IMR-90 (cell line): ENCODE data around the gene CMTM6. TPM values are rescaled to one million over a fixed set of nuclear protein-coding genes. Genes with fewer than 3 reads are reported as not detected.
A peak's percentile ranks its signal among the peaks of the same experiment; 100 is the strongest.

Experiments used
- ATAC-seq: fragments of 200-7000 bp; cut with Tn5 transposase; 2 replicates; pipeline ENCODE4 v1.9.1; 2020; ENCODE audit warnings: low read depth, mild to moderate bottlenecking, moderate library complexity
- BruUV-seq: library from RNA; stranded (reverse); fragments of 400-500 nt; replicated peaks from 2 replicates; lab custom pipeline; 2021; lab: Mats Ljungman, UMichigan
- CTCF ChIA-PET: fragments of 300-600 bp; formaldehyde crosslinking; extraction: SDS; loops from one replicate; lab custom pipeline; 2021; ENCODE audit warnings: antibody characterized with exemption; lab: Yijun Ruan, JAX
- POLR2A ChIA-PET: fragments of 300-600 bp; sonication (Branson Sonifier 250); formaldehyde crosslinking; loops from one replicate; lab custom pipeline; 2022; ENCODE audit warnings: antibody characterized with exemption; ENCODE audit not compliant: unreplicated experiment; lab: Charles Lee
- DNase-seq: peaks from one replicate; pipeline ENCODE4 v3.0.0; 2013
- H2AFZ ChIP-seq: replicated peaks from 2 replicates; pipeline ENCODE3; 2013; ENCODE audit warnings: low read length, mild to moderate bottlenecking; ENCODE audit not compliant: poor library complexity
- H2AK5ac ChIP-seq: 2 replicates; pipeline ENCODE4 v1.6.1; 2013; ENCODE audit warnings: low read depth, low read length, inconsistent platforms
- H2AK9ac ChIP-seq: replicated peaks from 2 replicates; pipeline ENCODE3; 2013; ENCODE audit warnings: mild to moderate bottlenecking, low read depth, low read length, moderate library complexity; ENCODE audit not compliant: poor library complexity
- H2BK120ac ChIP-seq: 2 replicates; pipeline ENCODE4 v1.6.1; 2013; ENCODE audit warnings: low read depth, low read length, inconsistent platforms
- H2BK15ac ChIP-seq: 3 replicates; pipeline ENCODE4 v1.6.1; 2013; ENCODE audit warnings: low read depth, low read length, inconsistent platforms
- H2BK20ac ChIP-seq: 2 replicates; pipeline ENCODE4 v1.6.1; 2013; ENCODE audit warnings: low read depth, mild to moderate bottlenecking, inconsistent platforms, low read length, moderate library complexity
- H2BK5ac ChIP-seq: 2 replicates; pipeline ENCODE4 v1.6.1; 2013; ENCODE audit warnings: mild to moderate bottlenecking, low read depth, low read length, inconsistent platforms; ENCODE audit not compliant: poor library complexity, severe bottlenecking
- H3K14ac ChIP-seq: replicated peaks from 2 replicates; pipeline ENCODE4 v1.6.1; 2013; ENCODE audit warnings: low read depth, low read length, inconsistent platforms
- H3K18ac ChIP-seq: 2 replicates; pipeline ENCODE4 v1.6.1; 2013; ENCODE audit warnings: low read depth, low read length, control low read depth
- H3K23ac ChIP-seq: 2 replicates; pipeline ENCODE4 v1.6.1; 2013; ENCODE audit warnings: low read depth, low read length, inconsistent platforms
- H3K27ac ChIP-seq: 2 replicates; pipeline ENCODE4 v1.5.1; 2013; ENCODE audit warnings: mild to moderate bottlenecking, control low read depth, low read length; ENCODE audit not compliant: insufficient read depth
- H3K27me3 ChIP-seq: 2 replicates; pipeline ENCODE4 v1.6.1; 2013; ENCODE audit warnings: low read length; ENCODE audit not compliant: control insufficient read depth, insufficient read depth
- H3K36me3 ChIP-seq: 2 replicates; pipeline ENCODE4 v1.6.1; 2013; ENCODE audit warnings: low read length, mixed read lengths; ENCODE audit not compliant: control insufficient read depth, insufficient read depth
- H3K4ac ChIP-seq: 2 replicates; pipeline ENCODE4 v1.6.1; 2013; ENCODE audit warnings: low read depth, low read length, inconsistent platforms
- H3K4me1 ChIP-seq: 2 replicates; pipeline ENCODE4 v1.6.1; 2013; ENCODE audit warnings: low read length, mixed read lengths; ENCODE audit not compliant: control insufficient read depth, insufficient read depth
- H3K4me2 ChIP-seq: 2 replicates; pipeline ENCODE4 v1.6.1; 2013; ENCODE audit warnings: low read depth, mild to moderate bottlenecking, control low read depth, low read length, moderate library complexity
- H3K4me3 ChIP-seq: 2 replicates; pipeline ENCODE4 v1.5.1; 2013; ENCODE audit warnings: low read depth, mild to moderate bottlenecking, control low read depth, low read length, moderate library complexity; ENCODE audit not compliant: insufficient read depth
- H3K56ac ChIP-seq: 2 replicates; pipeline ENCODE4 v1.6.1; 2013; ENCODE audit warnings: low read length, inconsistent platforms; ENCODE audit not compliant: insufficient read depth; ENCODE audit errors: extremely low read depth
- H3K79me1 ChIP-seq, 2 experiments: 2 replicates each; pipeline ENCODE4 v1.6.1; 2013; ENCODE audit warnings: low read length in 2 of 2, inconsistent platforms in 1 of 2, low read depth in 1 of 2
- H3K9ac ChIP-seq: 2 replicates; pipeline ENCODE4 v1.6.1; 2013; ENCODE audit warnings: low read depth, low read length, control low read depth
- H3K9me1 ChIP-seq: 2 replicates; pipeline ENCODE4 v1.6.1; 2013; ENCODE audit warnings: low read length, inconsistent platforms; ENCODE audit not compliant: insufficient read depth
- H3K9me3 ChIP-seq: 2 replicates; pipeline ENCODE4 v1.6.1; 2013; ENCODE audit warnings: low read length; ENCODE audit not compliant: control insufficient read depth, insufficient read depth
- H4K20me1 ChIP-seq: 2 replicates; pipeline ENCODE4 v1.6.1; 2013; ENCODE audit warnings: low read length, inconsistent platforms; ENCODE audit not compliant: insufficient read depth
- H4K5ac ChIP-seq: 2 replicates; pipeline ENCODE4 v1.6.1; 2013; ENCODE audit warnings: mild to moderate bottlenecking, low read depth, low read length, control low read depth
- H4K8ac ChIP-seq, 2 experiments: 2 replicates each; pipeline ENCODE4 v1.6.1; 2013; ENCODE audit warnings: low read depth in 2 of 2, low read length in 2 of 2, control low read depth in 1 of 2, inconsistent platforms in 1 of 2
- H4K91ac ChIP-seq: 2 replicates; pipeline ENCODE4 v1.6.1; 2013; ENCODE audit warnings: low read depth, low read length, inconsistent platforms; ENCODE audit not compliant: insufficient read depth
- BHLHE40 ChIP-seq: fragments of 150-350 bp; IDR thresholded peaks from 2 replicates; pipeline ENCODE4 v1.6.1; 2016; ENCODE audit warnings: mild to moderate bottlenecking, low read depth, low read length
- CEBPB ChIP-seq: IDR thresholded peaks from 2 replicates; pipeline ENCODE4 v1.6.1; 2012; ENCODE audit warnings: low read depth, low read length, improper control_type of control experiment
- CHD1 ChIP-seq: IDR thresholded peaks from 2 replicates; pipeline ENCODE4 v1.6.1; 2012; ENCODE audit warnings: low read depth, low read length, improper control_type of control experiment
- CTCF ChIP-seq: conservative IDR thresholded peaks from 2 replicates; pipeline ENCODE4 v1.5.1; 2012; ENCODE audit warnings: mild to moderate bottlenecking, low read depth, low read length, improper control_type of control experiment
- ELK1 ChIP-seq: fragments of 150-350 bp; IDR thresholded peaks from 2 replicates; pipeline ENCODE4 v1.6.1; 2016; ENCODE audit warnings: low read depth, mild to moderate bottlenecking, low read length, moderate library complexity, borderline replicate concordance
- FOS ChIP-seq: fragments of 150-350 bp; IDR thresholded peaks from 2 replicates; pipeline ENCODE4 v1.6.1; 2016; ENCODE audit warnings: low read depth, low read length
- MAFK ChIP-seq: IDR thresholded peaks from 2 replicates; pipeline ENCODE4 v1.6.1; 2012; ENCODE audit warnings: low read depth, low read length, improper control_type of control experiment
- MAZ ChIP-seq: IDR thresholded peaks from 2 replicates; pipeline ENCODE4 v1.6.1; 2012; ENCODE audit warnings: low read depth, mild to moderate bottlenecking, low read length, improper control_type of control experiment, moderate library complexity, borderline replicate concordance
- MXI1 ChIP-seq: IDR thresholded peaks from 2 replicates; pipeline ENCODE4 v1.6.1; 2012; ENCODE audit warnings: low read depth, mild to moderate bottlenecking, low read length, moderate library complexity, borderline replicate concordance
- NFE2L2 ChIP-seq: fragments of 150-350 bp; IDR thresholded peaks from 2 replicates; pipeline ENCODE4 v1.6.1; 2016; ENCODE audit warnings: low read depth, mild to moderate bottlenecking, low read length
- POLR2A ChIP-seq: IDR thresholded peaks from 2 replicates; pipeline ENCODE4 v1.6.1; 2012; ENCODE audit warnings: mild to moderate bottlenecking, low read depth, low read length
- RAD21 ChIP-seq: IDR thresholded peaks from 2 replicates; pipeline ENCODE4 v1.6.1; 2012; ENCODE audit warnings: low read length, improper control_type of control experiment
- RCOR1 ChIP-seq: IDR thresholded peaks from 2 replicates; pipeline ENCODE4 v1.6.1; 2012; ENCODE audit warnings: mild to moderate bottlenecking, low read length, improper control_type of control experiment; ENCODE audit not compliant: insufficient replicate concordance
- RFX5 ChIP-seq: IDR thresholded peaks from 2 replicates; pipeline ENCODE4 v1.8.0; 2012; ENCODE audit warnings: low read depth, mild to moderate bottlenecking, low read length, moderate library complexity
- SMC3 ChIP-seq: fragments of 150-350 bp; IDR thresholded peaks from 2 replicates; pipeline ENCODE4 v1.6.1; 2016; ENCODE audit warnings: low read depth, mild to moderate bottlenecking, antibody characterized with exemption, low read length, moderate library complexity
- USF2 ChIP-seq: fragments of 150-350 bp; IDR thresholded peaks from 2 replicates; pipeline ENCODE4 v1.6.1; 2017; ENCODE audit warnings: mild to moderate bottlenecking, antibody characterized with exemption, low read length, low read depth
- WGBS, 2 experiments: methylation state at CpG; one replicate each; pipeline versions ENCODE4 v1.1.5 to v1.1.7; 2013; ENCODE audit warnings: missing lambda C conversion rate in 2 of 2; ENCODE audit not compliant: insufficient read length in 1 of 2; ENCODE audit errors: extremely low coverage in 2 of 2; 5-methylcytosine and 5-hydroxymethylcytosine counted together
- dilution Hi-C: fragments of 300-500 bp; cut with HindIII; formaldehyde crosslinking; loops from one replicate; pipeline ENCODE4 v1.14.3; 2018; ENCODE audit warnings: low sequenced_read_pairs; ENCODE audit not compliant: unreplicated experiment
- in situ Hi-C: fragments of 300-500 bp; cut with MboI; formaldehyde crosslinking; loops from 3 replicates; pipeline ENCODE4 v1.14.3; 2019; ENCODE audit warnings: low sequenced_read_pairs, inconsistent platforms, mixed read lengths
- intact Hi-C: fragments of 100-400 bp; cut with micrococcal nuclease; formaldehyde crosslinking; loops from 2 replicates; pipeline ENCODE4 v1.10.0; 2022
- polyA plus RNA-seq, 3 experiments: library from polyadenylated mRNA; depleted of rRNA; stranded (reverse); fragments of >200 nt; gene quantifications; 2 replicates each; pipeline ENCODE4 v1.2.3, GENCODE V29; 2012; ENCODE audit warnings: low replicate concordance in 1 of 3
- total RNA-seq: library from RNA; depleted of rRNA; stranded (reverse); fragments of >200 nt; gene quantifications from 2 replicates; pipeline ENCODE4 v1.2.3, GENCODE V29; 2012

Gene CMTM6
- total and polyA plus RNA-seq, 2 of the 4 experiments (the other 2 are of a cell fraction), result 29.4 to 36.6 TPM

GRCh38 chr3:32510075-32510724 is 7.5 kb upstream of the CMTM6 start:
- Histone ChIP-seq H3K14ac (no peak overlapping the region), H3K79me1 (no peaks in the 10 kb centered on the region), H4K8ac (no peak overlapping the region), H2AK5ac (no peak overlapping the region), H2BK120ac (no peak overlapping the region), H3K56ac (no peak overlapping the region), H3K9me3 (no peaks in the 10 kb centered on the region), H3K9ac (no peak overlapping the region), H3K36me3 (no peaks in the 10 kb centered on the region), H3K4me1 (no peaks in the 10 kb centered on the region), H3K18ac (no peak overlapping the region), H3K4ac (no peak overlapping the region), H2AFZ (no peak overlapping the region), H4K91ac (no peak overlapping the region), H3K9me1 (no peaks in the 10 kb centered on the region), H3K23ac (no peak overlapping the region), H2BK15ac (no peak overlapping the region), H2BK20ac (no peak overlapping the region), H3K4me2 (no peak overlapping the region), H3K27me3 (no peaks in the 10 kb centered on the region), H4K20me1 (no peaks in the 10 kb centered on the region), H2AK9ac (no peak overlapping the region), H2BK5ac (no peak overlapping the region), H3K27ac (no peak overlapping the region), H4K5ac (no peak overlapping the region), H3K4me3 (no peak overlapping the region)
- no CpG with 5 or more reads among the region's 3 CpGs for WGBS, 2 experiments
- no TSS peak for BruUV-seq
- ChIA-PET POLR2A (no interaction called here), CTCF (no interaction called here)
- dilution Hi-C loops (no loop called here), in situ Hi-C loops (no loop called here), intact Hi-C loops (loop anchor here (1.0 to 2.0 kb wide), 3 partner anchors 61 to 223 kb away; partner anchors contain the start of gene DYNC1LI1)
- TF ChIP-seq MAFK (no peak), MXI1 (no peak), CTCF (peak; percentile 89), CHD1 (no peak), USF2 (no peak), FOS (no peak), RFX5 (no peak), MAZ (no peak), RAD21 (peak; percentile 98), CEBPB (no peak), NFE2L2 (no peak), ELK1 (no peak), RCOR1 (no peak), BHLHE40 (no peak), POLR2A (peak; percentile 55; the same call in 1 of the 2 replicates), SMC3 (peak; percentile 98)
- DNase-seq (peak; percentile 71), ATAC-seq (peak; percentile 97)
